Heart right ventricle (tissue), 16 donors: ENCODE measurements around the gene RNF157. TPM values are rescaled to one million over a fixed set of nuclear protein-coding genes. Genes with fewer than 3 reads are reported as not detected.

Source experiments
- ATAC-seq, 8 donors: fragments of 200-7000 bp; cut with Tn5 transposase; one replicate each; pipeline ENCODE4 v1.9.1; 2020; ENCODE audit warnings: mild to moderate bottlenecking in 8 of 8, moderate library complexity in 8 of 8, moderate number of reproducible peaks in 1 of 8
- DNase-seq, 2 donors: peaks; one replicate each; pipeline ENCODE4 v3.0.0-alpha.2; 2020
- H3K27ac ChIP-seq, 10 donors: fragments of 200-600 bp; sonication (generic) in 2 of 10; one replicate each; pipeline versions ENCODE4 v1.5.0 to v1.8.0; 2020 to 2022; ENCODE audit warnings: mild to moderate bottlenecking in 3 of 10
- H3K27me3 ChIP-seq, 7 donors: fragments of 200-600 bp; one replicate each; pipeline ENCODE4 v1.8.0; 2021 to 2022; ENCODE audit warnings: mild to moderate bottlenecking in 2 of 7
- H3K36me3 ChIP-seq, 9 donors: fragments of 200-600 bp; sonication (generic) in 1 of 9; one replicate each; pipeline versions ENCODE4 v1.5.0 to v1.8.0; 2020 to 2022; ENCODE audit warnings: mild to moderate bottlenecking in 2 of 9
- H3K4me1 ChIP-seq, 9 donors: fragments of 200-600 bp; sonication (generic) in 1 of 9; one replicate each; pipeline versions ENCODE4 v1.5.0 to v1.8.0; 2020 to 2022; ENCODE audit warnings: mild to moderate bottlenecking in 4 of 9
- H3K4me3 ChIP-seq, 10 donors: fragments of 200-600 bp; sonication (generic) in 2 of 10; one replicate each; pipeline versions ENCODE4 v1.5.0 to v1.8.0; 2020 to 2022; ENCODE audit warnings: mild to moderate bottlenecking in 7 of 10, moderate library complexity in 2 of 10
- H3K9me3 ChIP-seq, 11 donors: fragments of 200-600 bp in 10 of 11; sonication (generic) in 2 of 11; one replicate each; pipeline versions ENCODE4 v1.5.0 to v1.8.0; 2013 to 2022; ENCODE audit warnings: mild to moderate bottlenecking in 2 of 11, control low read depth in 1 of 11, moderate library complexity in 1 of 11
- WGBS, 2 donors: extraction: QIAGEN DNeasy Blood & Tissue Kit; methylation state at CpG; one replicate each; pipeline ENCODE4 v1.1.7; 2013; ENCODE audit warnings: inconsistent platforms in 1 of 2; 5-methylcytosine and 5-hydroxymethylcytosine counted together
- intact Hi-C, 10 donors: fragments of 100-400 bp; cut with DNase I; formaldehyde crosslinking; loops; one replicate each; pipeline versions ENCODE4 v1.11.1 to v1.14.2; 2022
- polyA plus RNA-seq, 2 donors: library from polyadenylated mRNA; stranded (reverse); fragments of 200-250 nt; gene quantifications; one replicate each; pipeline ENCODE4 v1.2.3, GENCODE V29; 2013
- total RNA-seq, 10 donors: library from RNA; stranded (reverse); fragmentation: NEBNext Ultra II Directional in 3 of 10; extraction: Animal tissue kit (Norgen Biotek cat#: 25700) in 3 of 10; gene quantifications; one replicate each; pipeline versions ENCODE4 v1.2.1 to v1.2.4, GENCODE V29; 2021 to 2023
- TF ChIP-seq, protein P1 (sequence below), 9 donors: fragments of 200-600 bp; sonication (generic) in 2 of 9; IDR thresholded peaks; one replicate each; pipeline versions ENCODE4 v1.5.0 to v1.8.0; 2021 to 2022; ENCODE audit warnings: antibody characterized with exemption in 9 of 9, mild to moderate bottlenecking in 5 of 9, moderate library complexity in 1 of 9
- donor health status: Arrhythmogenic right ventricular cardiomyopathy.
- donor health status: ischemic (EF 13 %, LVEDD 7.1; RV severe dilation, severe dysfunction).
- donor health status: healthy with polysubstance abuse.
- donor health status: DM: no; HTN: yes; CAD: no.
- donor health status: DM: no; HTN: no; CAD: no.
- donor health status: ischemic (EF 25% LVEDD 6.9; RV normal size, moderate dysfunction).
- donor health status: ischemic (EF 25% LVEDD 5.7; RV mildly dilated, moderate dysfunction).
- donor health status: healthy.
- donor health status: DM: yes; HTN: yes; CAD: no.
- donor health status: Ischemic cardiomyopathy.
- donor health status: ischemic (EF 35%, LVEDD 5.7; RV mildly dilated, moderate dysfunction).
- donor health status: nonischemic (EF 11% LVEDD 7.7; RV severe dilation, severe dysfunction).
- donor health status: DM: yes; HTN: yes; CAD: no.
- donor health status: PGD.
- donor health status: ischemic (EF 29% LVEDD 5.4; RV normal size, mild dysfunction).
- donor health status: nonischemic (EF 23%, LVEDD 6.1; RV moderate dilation, normal function).

Gene RNF157
- total and polyA plus RNA-seq, 12 donors = 1.3 to 18.8 (median 3.4) TPM

DNA sequence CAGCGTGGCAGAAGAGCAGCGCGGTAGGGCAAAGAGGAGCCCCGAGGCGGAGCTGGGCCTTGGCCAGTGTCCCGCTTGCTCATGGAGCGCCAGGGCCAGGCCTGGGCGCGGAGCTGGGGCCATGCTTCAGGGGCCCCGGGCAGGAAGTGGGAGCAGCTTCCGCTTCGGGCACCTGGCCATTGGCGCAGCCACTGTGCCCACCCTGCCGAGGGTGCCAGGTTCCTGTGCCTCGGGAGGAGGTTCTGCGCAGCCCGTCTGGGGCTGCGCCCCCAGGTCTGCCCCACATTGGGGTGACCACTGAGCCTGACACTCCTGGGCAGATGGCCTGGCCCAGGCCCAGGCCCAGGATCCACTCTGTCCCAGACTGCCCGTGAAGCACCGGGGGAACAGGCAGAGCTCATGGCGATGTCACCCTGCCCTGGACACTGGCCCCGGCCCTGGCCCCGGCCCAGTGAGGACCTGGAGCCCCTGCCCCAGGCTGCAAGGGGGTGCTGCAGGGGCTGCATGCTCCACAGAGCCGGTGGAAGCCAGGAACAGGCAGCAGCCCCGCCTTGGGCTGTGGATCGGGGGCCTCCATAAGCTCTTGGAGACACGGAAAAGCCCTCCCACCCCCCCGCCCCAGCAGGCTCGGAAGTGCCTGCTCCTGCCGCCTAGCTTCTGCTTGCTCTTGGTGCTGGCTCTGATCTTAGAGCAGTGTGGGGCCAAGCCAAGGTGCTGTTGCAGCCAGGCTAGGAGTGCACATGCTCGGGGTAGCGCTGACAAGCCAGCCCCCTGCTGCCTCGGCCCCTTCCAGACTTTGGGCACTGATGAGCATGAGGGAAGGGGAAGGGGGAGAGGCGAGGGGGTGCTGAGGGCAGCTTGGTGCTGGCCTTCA is 63.4 kb downstream of the RNF157 start:
- Histone ChIP-seq H3K27me3 (no peaks in the 10 kb centered on the region), H3K4me1 (peaks cover 0 to 17% (median 1%) of the 10 kb centered on the region in 9 donors), H3K9me3 (no peaks in the 10 kb centered on the region), H3K4me3 (no peak overlapping the region), H3K27ac (no peak overlapping the region), H3K36me3 (no peaks in the 10 kb centered on the region)
- WGBS, 2 donors = 95 to 96% methylated on average over 33 to 34 of the region's 34 CpGs
- TF ChIP-seq, protein P1, sequence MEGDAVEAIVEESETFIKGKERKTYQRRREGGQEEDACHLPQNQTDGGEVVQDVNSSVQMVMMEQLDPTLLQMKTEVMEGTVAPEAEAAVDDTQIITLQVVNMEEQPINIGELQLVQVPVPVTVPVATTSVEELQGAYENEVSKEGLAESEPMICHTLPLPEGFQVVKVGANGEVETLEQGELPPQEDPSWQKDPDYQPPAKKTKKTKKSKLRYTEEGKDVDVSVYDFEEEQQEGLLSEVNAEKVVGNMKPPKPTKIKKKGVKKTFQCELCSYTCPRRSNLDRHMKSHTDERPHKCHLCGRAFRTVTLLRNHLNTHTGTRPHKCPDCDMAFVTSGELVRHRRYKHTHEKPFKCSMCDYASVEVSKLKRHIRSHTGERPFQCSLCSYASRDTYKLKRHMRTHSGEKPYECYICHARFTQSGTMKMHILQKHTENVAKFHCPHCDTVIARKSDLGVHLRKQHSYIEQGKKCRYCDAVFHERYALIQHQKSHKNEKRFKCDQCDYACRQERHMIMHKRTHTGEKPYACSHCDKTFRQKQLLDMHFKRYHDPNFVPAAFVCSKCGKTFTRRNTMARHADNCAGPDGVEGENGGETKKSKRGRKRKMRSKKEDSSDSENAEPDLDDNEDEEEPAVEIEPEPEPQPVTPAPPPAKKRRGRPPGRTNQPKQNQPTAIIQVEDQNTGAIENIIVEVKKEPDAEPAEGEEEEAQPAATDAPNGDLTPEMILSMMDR (IDR thresholded peaks at IDR 0.05) = no peak
- ATAC-seq (peak in 1 of 8 donors; percentile 67), DNase-seq (no peak)
- intact Hi-C loops = loop anchor here in 3 of 10 donors (10.0 kb wide), 1 partner anchor 52 kb away; no protein-coding TSS in a partner anchor

DNA sequence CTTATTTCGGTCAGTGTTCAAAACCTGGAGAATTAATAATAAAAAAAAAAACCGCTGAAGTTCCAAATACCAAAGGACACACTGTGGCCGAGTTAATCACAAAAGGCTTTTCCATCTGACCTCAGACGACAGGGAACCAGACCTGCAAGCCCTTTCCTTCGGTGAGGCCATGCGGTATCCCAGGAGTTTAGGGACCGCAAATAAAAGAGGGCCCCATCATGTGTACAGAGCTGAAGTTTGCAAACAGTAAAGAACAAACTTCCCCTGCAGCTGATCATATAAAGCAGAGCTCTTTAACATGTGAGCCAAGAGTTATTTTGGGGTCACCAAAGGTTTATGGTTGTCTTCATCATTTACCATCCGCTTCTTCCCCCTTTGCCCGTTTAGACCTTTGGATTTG is 66.3 kb downstream of the RNF157 start:
- Histone ChIP-seq H3K27me3 (no peaks in the 10 kb centered on the region), H3K9me3 (no peaks in the 10 kb centered on the region), H3K27ac (peak overlapping the region in 2 of 10 donors; percentile 7 to 36), H3K4me3 (no peak overlapping the region), H3K4me1 (peaks cover 0 to 2% (median 0%) of the 10 kb centered on the region in 9 donors), H3K36me3 (no peaks in the 10 kb centered on the region)
- ATAC-seq = no peak
- TF ChIP-seq, protein P1 (IDR thresholded peaks at IDR 0.05) = no peak
- intact Hi-C loops = loop anchor here in 3 of 10 donors (10.0 kb wide), 1 partner anchor 49 kb away; no protein-coding TSS in a partner anchor
- 76 to 77% methylated on average over 9 of the region's 9 CpGs for WGBS, 2 donors
- no peak for DNase-seq

DNA sequence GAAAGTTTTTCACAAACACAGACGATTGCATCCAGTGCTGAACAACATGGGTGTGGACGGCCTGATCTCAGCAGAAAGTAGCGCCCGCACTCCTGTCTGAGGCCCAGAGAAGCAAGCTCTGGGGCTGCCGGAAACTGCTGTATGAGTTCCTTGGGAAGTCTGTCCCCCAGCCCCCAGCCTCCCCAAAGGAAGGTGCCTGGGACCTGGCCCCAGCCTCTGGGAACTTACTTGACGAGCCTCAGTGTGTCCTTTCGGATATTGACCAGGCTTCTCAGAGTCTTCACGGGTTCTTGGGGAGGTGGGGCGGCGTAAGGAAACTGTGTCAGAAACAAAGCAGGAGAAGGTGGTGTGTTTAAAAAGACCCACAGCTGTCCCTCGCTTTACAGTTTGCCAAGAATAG is 66.8 kb downstream of the RNF157 start:
- TF ChIP-seq, protein P1 (IDR thresholded peaks at IDR 0.05) = no peak

DNA sequence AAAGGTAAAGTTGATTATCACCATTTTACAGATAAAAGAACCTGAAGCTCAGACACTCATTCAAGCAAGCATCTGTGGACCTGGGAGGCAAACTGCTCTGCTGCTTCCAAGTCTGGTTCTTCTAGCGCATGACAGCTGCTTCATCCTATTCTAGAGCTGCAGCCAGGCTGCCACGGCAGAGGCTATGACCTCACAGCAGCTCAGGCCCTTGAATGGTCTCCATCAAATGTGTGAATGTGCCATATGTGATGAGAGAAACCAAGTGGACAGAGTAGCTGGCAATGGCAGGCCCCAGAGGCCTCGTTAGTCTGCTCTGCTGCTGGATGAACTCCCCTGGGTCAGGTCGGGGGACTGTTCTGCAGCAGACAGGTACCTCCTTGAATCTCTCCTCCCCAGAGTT is 68.6 kb downstream of the RNF157 start:
- Histone ChIP-seq H3K27ac (no peak overlapping the region), H3K9me3 (no peaks in the 10 kb centered on the region), H3K36me3 (no peaks in the 10 kb centered on the region), H3K4me1 (no peaks in the 10 kb centered on the region), H3K27me3 (no peaks in the 10 kb centered on the region), H3K4me3 (no peak overlapping the region)
- WGBS, 2 donors = 81 to 83% methylated on average over 4 of the region's 4 CpGs
- no peak for DNase-seq
- no peak for ATAC-seq
- intact Hi-C loops = loop anchor here in 3 of 10 donors (10.0 kb wide), 1 partner anchor 47 kb away; no protein-coding TSS in a partner anchor
- TF ChIP-seq, protein P1 (IDR thresholded peaks at IDR 0.05) = no peak

More for the DNA sequence above, 66.8 kb downstream of the RNF157 start:
- intact Hi-C loops = loop anchor here in 3 of 10 donors (10.0 kb wide), 1 partner anchor 49 kb away; no protein-coding TSS in a partner anchor
- Histone ChIP-seq H3K36me3 (no peaks in the 10 kb centered on the region), H3K9me3 (no peaks in the 10 kb centered on the region), H3K27ac (peak overlapping the region in 2 of 10 donors; percentile 7 to 36), H3K4me3 (no peak overlapping the region), H3K4me1 (no peaks in the 10 kb centered on the region), H3K27me3 (no peaks in the 10 kb centered on the region)
- DNase-seq (no peak), ATAC-seq (no peak)
- WGBS, 2 donors = 74 to 76% methylated on average over 11 of the region's 11 CpGs
